HG03135 (cell line): ENCODE results near the gene ARIH1.

Experiments used
- ATAC-seq: cut with Tn5 transposase; IDR thresholded peaks from one replicate; pipeline ENCODE4 v1.9.1; 2021; ENCODE audit warnings: mild to moderate bottlenecking, moderate library complexity; ENCODE audit not compliant: unreplicated experiment

The ARIH1 gene

DNA sequence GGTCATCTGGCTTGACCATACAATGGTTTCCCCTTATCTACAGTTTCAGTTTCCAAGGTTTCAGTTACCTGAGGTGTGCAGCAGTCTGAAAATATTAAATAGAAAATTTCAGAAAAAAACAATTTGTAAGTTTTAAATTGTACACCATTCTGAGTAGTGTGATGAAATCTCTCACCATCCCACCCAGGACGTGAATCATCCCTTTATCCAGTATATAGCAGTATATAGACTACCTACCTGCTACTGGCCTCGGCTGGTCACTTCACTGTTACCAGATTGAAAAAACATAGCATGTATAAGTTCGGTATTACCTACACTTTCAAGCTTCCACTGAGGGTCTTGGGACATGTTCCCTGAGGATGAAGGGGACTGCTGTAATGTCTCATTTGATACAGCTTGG, 12.0 kb downstream of the ARIH1 start:
- no peak for ATAC-seq

DNA sequence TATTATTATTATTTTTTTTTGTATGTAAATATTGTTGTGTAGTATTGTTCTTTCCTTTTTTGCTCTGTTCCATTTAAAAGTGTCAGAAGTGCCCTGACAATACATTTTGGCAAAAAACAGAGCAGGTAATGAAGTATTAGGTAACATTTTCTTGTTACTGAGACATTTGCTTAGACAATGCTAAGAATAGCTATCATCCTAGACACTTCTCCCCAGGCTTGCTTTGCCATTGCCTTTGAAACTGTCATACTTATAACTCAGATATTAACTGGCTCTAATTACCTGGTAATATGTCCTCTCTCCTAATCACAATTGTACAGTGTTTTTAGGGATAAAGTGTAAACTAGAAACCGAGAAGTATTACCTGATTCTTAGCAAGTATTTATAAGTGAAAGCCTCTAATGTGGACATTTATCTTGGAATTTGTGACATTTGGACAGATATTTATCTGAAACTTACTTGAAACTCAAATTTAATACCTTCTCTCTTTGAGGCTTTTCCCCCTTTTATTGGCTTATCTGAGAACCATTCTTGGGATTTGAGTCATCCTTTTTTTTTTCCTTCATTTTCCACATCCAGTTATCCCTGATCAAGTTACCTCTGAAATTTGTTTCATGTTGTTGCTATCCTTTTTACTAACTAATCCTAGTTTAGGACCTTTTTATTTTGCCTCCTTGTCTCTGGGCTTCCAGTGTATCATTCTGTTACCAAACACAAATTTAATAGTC, 13.1 kb downstream of the ARIH1 start:
- no peak for ATAC-seq

DNA sequence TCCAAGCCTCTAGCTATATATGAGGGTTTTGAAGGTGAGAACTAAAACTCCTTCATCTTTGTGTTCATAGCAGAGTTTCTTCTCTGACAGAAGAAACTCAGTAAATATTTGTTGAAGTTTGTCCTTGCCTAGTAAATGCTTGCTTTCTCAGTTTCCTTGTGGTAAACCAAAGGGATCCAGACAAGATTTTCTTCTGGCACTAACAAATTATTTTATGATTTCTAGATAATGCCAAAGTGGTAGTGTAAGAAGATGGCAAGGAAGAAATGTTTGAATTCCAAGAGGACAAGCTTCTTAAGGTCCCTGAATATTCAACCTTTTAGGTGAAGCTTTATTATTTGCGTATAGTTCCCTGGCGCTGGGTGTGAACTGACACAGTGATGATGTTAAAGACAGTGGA, 14.4 kb downstream of the ARIH1 start:
- no peak for ATAC-seq

DNA sequence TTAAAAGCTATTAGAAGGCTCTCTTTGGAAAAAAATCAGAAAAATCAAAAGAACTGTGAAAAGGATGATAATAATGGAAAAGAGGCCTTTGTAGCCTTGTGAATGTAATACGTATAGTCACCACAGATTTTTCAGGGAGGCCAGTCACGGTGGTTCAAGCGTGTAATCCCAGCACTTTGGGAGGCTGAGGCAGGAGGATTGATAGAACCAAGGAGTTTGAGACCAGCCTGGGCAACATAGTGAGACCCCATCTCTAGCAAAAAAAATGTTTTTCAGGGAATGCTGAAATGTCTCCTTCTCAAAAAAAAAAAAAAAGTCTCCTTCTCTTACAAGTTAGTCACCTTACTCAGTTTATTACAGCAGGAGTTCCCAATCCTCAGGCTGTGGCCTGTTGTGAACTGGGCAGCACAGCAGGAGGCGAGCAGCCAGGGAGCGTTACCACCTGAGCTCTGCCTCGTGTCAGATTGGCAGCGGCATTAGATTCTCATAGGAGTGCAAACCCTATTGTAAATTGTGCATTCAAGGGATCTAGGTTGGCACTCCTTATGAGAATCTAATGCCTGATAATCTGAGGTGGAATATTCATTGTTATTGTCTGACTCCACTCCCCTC, 15.9 kb downstream of the ARIH1 start:
- no peak for ATAC-seq

DNA sequence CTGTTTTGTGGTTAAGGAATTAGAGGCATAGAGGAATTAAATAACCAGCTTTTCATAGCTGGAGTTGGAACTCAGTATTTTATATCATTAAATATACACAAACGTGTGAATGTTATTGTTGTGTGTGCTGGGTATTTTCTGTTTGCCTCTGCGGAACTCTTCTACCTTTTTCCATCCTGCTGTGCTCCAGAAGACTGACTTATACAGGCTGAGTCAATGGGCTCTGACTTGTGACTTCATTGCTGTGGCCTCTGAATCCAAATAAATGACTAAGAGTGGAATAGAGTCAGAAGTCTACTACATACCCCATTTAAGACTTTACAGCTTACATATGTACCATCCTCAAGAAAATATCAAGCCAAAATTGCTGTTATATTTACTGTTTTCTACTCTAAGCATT, 17.6 kb downstream of the ARIH1 start:
- ATAC-seq = no peak

DNA sequence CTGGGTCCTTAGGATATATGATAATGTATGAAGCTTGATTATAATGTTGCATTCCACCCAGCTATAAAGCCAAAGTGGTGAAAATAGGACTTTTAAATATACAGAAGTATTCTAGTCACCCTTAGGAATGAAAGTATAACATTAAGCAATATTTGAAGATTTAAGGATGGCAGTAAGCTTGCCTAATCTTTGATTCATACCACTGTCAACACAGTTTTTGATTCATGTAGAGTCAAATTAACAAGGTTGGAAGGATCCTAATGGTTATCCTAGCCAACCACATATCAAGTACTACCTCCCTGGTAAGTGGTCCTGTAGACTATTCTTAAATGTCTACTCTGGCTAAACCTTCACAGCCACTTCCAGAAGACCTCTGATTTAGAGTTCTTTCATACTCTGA, 18.6 kb downstream of the ARIH1 start:
- ATAC-seq = no peak

DNA sequence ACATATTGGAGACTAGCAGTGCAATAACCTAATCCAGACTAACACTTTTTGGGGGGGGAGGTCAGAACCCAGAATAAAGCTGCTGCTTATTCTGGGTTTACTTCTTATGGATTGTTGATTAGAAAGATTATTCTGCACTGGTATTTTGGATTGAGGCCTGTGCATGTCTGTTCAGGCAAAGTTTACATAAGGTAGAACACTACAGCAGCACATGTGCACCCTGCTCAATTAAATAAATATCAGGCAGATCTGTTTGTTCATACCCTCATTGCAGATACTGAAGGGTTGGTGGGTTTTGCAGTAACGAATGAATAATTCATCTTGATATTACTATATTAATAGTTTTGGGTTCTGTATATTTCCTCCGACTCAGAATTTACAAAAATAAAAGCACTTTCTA, 19.1 kb downstream of the ARIH1 start:
- ATAC-seq = no peak

DNA sequence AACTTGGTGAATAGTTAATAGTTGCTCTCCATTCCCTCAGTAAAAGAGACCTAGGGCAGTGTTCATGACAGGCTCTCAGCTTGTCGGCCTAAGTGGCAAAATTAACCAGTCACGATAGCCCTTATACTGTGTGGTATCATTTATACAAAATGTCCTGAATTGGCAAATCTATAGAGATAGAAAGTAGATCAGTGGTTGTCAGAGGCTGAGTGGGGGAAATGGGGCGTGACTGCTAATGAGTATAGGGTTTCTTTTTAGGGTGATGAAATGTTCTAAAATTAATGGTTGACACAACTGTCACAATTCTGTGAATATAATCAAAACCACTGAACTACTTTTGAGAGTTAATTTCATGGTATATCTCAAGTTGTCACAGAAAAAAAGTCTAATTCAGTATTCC, 20.9 kb downstream of the ARIH1 start:
- ATAC-seq = no peak

DNA sequence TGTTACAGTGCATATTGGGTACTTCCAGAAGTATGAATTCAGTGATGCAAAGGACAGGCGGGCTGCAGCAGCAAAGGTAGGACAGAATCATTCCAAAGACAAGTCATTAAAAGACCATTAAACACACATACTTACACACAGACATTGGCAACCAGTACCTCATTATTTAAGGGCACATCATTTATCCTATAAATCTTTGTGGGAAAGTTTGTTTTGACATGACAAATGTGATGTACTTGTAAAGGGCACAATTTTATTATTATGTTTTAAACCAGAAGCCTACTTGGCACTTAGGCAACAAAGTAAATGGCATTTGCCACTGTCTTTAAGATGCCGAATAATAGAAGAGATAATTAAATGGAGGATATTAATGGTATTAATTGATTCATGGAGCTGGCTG, 22.7 kb downstream of the ARIH1 start:
- no peak for ATAC-seq

DNA sequence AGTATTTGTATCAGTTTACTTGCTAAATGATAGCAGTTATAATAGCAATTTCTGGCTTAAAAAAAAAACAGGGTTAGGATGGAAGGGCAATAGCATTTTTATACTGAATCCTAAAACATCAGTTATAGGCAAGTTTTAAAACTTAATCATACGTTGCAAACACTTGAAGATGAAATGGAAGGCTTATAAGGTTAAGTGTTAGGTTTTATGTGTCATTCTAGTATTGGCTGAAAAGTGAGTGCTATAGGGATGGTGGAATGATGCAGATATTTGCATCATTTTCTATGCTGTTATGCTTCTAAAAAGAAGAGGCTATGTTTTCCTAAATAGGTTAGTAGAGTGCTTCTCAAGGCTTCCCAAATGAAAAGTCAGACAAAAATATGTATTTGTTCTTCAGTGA, 23.3 kb downstream of the ARIH1 start:
- ATAC-seq = no peak

DNA sequence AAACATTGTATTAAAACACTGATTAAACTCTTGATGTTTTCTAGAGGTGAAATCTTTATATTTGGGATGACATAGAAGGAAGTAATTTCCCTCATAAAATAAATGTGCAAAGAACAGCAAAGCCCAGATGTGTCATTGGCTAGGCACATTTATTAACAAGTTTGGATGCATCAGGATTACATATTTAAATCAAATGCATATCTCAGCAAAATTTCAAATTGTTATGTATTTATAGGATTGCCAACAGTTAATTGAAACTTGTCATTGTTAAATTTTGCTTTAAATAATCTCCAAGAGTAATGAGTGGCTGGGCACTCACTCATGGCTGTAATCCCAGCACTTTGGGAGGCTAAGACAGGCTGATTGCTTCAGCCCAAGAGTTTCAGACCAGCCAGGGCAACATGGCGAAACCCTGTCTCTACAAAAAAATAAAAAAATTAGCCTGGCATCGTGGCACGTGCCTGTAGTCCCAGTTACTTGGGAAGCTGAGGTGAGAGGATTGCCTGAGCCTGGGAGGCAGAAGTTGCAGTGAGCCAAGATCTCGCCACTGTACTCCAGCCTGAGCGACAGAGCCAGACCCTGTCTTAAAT, 28.2 kb downstream of the ARIH1 start:
- no peak for ATAC-seq

DNA sequence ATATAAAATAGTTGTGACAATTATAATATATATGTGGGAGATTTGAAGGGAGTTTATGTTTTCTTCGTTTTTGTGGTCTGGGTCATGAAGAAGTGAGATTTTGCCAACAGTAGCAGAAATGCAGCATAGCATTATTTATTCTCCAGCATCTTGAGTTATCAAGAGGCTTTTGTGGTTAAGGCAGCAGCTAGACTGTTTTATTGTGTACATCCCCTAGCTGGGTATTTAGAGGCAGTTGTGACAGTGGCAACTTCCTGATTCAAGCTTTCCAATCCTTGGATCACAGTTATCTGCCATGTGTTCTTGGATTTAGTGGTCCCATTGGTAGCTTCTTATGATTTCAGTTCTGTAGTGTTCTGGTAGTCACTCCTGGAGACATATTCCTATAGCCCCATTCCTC, 29.0 kb downstream of the ARIH1 start:
- ATAC-seq = no peak

DNA sequence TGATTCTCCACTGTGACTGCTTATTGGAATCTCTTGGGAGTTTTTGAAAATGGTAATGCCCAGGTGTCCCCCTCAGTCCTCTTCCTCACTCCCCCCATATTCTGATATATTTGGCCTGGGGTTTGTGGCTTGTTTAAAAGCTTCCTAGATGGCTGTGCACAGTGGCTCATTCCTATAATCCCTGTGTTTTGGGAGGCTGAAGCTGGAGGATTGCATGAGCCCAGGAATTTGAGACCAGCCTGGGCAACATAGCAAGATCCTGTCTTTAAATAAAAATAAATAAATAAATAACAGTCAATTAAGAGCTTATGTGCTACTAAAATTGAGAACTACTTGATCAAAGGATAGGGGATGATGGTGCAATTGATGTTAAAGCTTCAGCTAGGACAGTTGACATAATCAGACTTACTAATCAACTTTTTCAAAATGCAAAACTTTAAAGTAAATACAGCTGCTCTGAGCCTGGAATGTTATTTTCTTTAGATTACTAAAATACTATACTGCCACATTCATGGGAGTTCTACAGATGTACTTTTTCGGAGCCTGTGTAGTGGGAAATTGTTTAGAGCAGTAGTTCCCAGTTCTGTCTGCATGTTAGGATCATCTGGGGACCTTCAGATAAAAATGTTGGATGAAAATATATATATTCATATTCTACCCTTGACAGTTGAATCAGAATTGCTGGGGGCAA, 33.4 kb downstream of the ARIH1 start:
- ATAC-seq = no peak

DNA sequence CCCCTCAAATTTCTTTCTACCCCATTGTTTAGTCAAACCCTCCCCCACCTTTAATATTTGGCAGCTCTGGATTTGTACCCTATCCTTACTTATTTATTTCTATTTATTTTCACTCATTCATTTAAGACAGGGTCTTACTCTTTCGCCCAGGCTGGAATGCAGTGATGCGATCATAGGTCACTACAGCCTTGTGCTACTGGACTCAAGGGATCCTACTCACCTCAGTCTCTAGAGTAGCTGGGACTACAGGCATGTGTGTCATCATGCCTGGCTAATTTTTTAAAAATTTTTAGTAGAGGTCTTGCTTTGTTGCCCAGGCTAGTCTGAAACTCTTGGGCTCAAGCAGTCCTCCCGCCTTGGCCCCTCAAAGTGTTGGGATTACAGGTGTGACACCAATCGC, 35.4 kb downstream of the ARIH1 start:
- no peak for ATAC-seq

DNA sequence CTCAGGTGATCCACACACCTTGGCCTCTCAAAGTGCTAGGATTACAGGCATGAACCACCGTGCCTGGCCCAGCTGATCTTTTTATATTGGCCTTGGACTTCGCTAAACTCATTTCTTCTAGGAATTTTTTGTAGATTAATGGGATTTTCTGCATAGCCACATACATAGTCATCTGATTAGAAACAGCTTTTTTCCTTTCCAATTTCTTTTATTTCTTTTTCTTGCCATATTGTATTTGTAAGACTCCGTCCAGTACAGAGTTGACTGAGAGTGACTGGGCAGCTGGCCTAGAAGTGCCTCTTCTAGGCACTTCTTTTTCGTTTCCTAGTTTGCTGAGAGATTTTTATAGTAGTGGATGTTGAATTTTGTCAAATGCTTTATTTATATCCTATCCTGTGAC, 37.4 kb downstream of the ARIH1 start:
- no peak for ATAC-seq

DNA sequence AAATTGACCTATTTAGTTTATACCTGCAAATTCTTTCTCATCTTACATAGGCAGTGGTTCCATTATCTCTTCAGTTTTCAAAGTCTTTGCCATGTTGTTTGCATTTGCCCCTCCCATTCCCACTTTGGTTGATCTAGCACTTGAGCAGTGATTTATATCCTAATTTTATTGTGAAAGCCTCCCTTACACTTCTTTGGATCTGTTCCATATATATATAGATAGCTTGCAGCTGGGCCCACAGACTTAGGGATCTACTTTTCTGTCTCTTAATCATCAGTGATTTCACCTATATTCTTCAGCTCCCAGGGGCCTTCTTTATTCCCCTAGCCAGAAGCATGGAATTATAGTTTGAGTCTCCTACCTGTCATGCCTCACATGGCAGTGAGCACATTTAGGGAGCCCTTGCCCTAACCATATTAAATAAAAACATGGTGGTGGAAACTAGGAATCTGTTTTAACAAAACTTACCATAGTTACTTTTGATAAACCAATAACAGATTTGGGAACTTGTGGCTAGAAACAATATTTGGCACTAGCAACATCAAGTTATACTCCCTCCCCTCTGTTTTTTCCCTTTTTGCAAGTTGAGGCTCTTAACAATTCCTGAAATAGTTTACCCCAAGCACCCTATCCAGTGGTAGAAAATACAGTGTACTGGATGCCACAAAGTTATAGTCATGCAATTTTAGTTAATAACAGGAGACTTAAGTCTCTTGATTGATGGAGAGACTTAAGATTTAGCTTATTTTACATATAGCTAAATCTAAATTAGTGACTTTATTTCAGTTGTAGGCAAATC, 41.7 kb downstream of the ARIH1 start:
- ATAC-seq = no peak

DNA sequence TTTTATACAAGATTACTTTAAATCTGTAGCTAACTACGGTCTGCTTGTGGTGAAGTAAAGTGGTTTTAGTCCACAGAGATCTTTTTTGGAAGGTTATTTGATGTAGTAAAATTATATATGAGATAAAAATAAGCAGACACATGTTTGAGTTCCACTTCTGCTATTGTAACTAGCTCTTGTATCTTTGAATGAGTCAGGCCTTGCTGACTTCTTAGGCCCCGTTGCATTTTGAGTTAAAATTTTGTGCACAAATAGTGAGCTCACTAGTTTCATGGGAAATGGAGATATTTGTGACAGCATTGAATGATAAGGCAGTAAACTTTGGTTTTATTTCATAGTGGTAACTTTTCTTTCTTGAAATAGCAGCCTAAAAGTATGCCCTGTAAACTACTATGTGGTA, 42.6 kb downstream of the ARIH1 start:
- no peak for ATAC-seq

DNA sequence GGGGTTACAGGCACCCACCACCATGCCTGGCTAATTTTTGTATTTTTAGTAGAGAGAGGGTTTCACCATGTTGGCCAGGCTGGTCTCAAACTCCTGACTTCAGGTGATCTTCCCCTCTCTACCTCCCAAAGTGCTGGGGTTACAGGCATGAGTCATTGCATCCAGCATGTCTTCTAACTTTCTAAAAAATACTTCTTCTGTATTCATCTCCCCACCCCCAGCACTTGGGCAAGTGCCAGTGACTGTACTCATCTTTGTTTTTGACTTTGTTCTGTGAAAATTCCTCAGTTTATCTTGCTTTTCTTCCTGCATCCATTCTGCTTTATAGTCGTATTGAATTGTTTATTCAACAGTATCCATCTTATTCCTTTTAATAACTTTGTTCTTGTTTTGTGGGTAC, 47.6 kb downstream of the ARIH1 start:
- ATAC-seq = no peak

DNA sequence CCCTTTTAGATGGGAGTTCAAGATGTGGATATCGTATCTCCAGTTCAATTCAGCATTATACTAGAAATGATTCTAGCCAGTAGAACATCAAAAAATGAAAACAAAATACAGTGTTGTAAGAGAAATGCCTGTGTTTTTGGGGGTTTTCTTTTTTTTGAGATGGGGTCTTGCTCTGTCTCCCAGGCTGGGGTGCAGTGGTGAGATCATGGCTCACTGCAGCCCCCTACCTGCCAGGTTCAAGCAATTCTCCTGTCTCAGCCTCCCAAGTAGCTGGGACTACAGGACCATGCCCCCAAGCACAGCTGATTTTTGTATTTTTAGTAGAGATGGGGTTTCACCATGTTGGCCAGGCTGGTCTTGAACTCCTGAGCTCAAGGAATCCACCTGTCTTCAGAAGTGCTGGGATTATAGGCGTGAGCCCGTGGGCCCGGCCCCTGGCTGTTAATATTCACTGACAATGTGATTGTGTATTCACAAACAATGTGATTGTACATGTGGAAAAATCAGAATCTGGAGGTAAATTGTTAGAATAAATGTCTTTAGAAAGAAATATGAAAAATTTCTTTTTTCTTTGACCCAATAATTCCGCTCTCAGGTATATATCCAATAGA, 59.0 kb downstream of the ARIH1 start:
- ATAC-seq = no peak

DNA sequence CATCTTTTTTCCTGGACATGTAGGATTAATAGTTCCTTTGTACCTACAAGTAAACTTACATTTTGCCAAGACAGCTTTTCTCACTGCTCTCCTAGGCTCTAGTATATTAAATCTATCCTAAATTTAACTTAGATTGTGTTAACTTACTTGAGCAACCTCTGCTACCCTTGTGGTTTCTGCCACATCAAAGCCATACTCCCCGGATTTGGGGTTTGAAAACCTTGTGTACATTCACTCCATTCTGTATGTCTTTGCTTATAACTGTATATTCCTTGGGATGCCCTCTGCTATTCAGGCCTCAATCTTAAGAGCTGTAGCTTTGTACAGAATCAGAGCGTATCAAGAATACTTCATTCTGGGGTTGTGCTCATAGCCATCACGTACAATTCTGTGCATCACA, 60.4 kb downstream of the ARIH1 start:
- no peak for ATAC-seq

DNA sequence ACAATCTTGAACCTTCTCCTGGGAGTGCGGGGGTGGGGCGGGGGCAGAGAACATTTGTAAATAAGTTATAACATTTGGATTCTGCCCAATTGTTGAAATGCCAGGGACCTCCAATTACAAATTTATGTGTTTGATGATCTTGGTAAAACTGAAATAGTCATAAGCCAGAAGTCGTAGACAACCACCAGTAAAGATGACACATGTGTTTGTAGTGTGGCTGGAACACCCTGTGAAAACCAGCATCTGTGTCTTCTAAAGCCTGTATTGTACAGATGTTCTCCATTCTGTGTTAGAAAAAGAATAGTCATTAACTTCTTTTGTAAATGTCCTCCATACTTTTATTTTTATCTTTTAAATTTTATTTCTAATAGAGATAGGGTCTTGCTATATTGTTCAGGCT, 61.8 kb downstream of the ARIH1 start:
- ATAC-seq = no peak
